ENCODE measurements around the gene ARSB.

DNA sequence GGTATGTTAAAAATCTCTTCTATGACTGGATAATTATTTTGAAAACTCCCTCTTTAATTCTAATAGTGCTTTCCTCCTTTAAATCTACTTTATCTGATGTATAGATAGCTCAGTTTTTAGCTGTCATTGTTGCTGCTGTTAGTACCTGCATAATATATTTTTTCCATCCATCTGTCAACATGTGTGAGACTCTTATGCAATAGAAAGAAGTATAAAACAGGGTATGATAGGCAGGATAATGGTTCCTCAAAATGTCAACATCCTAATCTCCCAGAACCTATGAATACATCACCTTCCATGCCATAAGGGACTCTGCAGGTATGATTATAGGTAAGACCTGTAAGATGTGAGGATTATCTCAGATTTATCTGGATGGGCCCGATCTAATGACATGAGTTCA, 199.7 kb downstream of the ARSB start:
- TF ChIP-seq, protein P1, sequence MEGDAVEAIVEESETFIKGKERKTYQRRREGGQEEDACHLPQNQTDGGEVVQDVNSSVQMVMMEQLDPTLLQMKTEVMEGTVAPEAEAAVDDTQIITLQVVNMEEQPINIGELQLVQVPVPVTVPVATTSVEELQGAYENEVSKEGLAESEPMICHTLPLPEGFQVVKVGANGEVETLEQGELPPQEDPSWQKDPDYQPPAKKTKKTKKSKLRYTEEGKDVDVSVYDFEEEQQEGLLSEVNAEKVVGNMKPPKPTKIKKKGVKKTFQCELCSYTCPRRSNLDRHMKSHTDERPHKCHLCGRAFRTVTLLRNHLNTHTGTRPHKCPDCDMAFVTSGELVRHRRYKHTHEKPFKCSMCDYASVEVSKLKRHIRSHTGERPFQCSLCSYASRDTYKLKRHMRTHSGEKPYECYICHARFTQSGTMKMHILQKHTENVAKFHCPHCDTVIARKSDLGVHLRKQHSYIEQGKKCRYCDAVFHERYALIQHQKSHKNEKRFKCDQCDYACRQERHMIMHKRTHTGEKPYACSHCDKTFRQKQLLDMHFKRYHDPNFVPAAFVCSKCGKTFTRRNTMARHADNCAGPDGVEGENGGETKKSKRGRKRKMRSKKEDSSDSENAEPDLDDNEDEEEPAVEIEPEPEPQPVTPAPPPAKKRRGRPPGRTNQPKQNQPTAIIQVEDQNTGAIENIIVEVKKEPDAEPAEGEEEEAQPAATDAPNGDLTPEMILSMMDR (IDR thresholded peaks at IDR 0.05): no peak
- TF ChIP-seq POLR2A (IDR thresholded peaks at IDR 0.05): no peak
